DMS114 treated with DMSO at 0.1 percent for 48 hours (cell line): Measurements from ENCODE around the gene CADM2.
A peak's percentile ranks its signal among the peaks of the same experiment; 100 is the strongest.
"Not testable (repeated sequence)": the region's sequence is repeated elsewhere in the genome, so short reads cannot be mapped to it uniquely, and the experiment has no call there.

Experiments
- DNase-seq: peaks from one replicate; lab custom pipeline; 2025; ENCODE audit not compliant: unreplicated experiment; lab: John Stamatoyannopoulos, UW

CADM2 gene

DNA sequence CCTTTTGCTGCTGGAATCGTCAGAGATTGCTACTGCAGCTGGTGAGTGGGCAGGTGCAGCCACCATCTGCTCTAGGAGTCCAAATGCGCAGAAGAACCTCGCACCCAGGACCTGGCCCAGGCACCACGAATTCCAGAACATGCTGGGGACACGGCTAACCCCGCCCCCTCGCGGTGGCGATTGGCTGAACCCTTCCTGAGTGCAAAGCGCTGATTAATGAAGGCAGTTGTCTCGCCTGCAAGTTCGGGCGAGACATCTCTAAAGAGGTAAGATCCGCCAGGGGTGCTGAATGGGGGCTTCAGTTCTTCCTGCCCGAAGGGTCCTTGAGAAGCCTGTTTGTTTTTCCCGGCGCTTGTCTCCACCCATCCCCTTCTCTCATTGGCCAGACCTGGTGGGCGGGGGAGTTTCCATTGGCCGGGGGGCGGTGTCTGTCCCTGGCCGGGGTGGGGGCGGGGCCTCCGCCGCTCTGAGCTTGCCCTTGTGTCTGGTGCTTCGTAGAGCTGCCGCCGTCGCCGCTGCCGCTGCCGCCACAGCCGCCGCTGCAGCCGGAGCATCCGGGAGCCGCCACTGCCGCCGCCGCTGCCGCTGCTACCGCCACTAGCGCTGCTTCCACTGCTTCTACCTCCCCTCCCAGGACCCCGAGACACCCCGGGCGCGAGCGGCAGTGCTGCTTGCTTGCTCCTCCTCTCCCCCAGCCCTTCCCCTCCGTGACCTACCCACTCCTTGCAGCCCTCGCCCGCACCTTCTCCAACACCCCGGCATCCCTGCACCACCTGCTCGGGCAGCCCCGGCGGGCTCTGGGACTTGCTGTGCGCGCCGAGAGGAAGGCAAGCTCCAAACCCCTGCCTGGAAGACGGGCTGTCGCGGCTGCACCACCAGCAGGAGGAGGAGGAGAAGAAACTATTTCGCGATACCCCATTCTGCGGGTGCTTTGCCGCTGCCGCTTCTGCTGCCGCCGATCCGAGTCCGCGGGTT lies at the start of gene CADM2:
Gene CADM2, plus strand, starts transcription at position 495 of the 975 bp plus-strand sequence.
- DNase-seq, result peak; percentile 33

DNA sequence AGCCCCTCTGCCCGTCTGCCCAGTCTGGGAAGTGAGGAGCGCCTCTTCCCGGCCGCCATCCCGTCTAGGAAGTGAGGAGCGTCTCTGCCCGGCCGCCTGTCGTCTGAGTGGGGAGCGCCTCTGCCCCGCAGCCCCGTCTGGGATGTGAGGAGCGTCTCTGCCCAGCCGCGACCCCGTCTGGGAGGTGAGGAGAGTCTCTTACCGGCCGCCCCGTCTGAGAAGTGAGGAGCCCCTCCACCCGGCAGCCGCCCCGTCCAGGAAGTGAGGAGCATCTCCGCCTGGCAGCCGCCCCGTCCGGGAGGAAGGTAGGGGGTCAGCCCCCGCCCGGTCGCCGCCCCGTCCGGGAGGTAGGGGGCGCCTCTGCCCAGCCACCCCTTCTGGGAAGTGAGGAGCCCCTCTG lies 40.2 kb upstream of the CADM2 start:
- DNase-seq, result not testable (repeated sequence)

GRCh38 chr3:84922682-84923081 lies 36.1 kb upstream of the CADM2 start:
- no peak for DNase-seq

- DNase-seq, result no peak
Measured at GRCh38 chr3:84925571-84925970, 33.2 kb upstream of the CADM2 start.

GRCh38 chr3:84943379-84943778 lies 15.4 kb upstream of the CADM2 start:
- DNase-seq, result no peak

GRCh38 chr3:84946240-84946639 lies 12.5 kb upstream of the CADM2 start:
- no peak for DNase-seq

- DNase-seq, result no peak
Measured at GRCh38 chr3:84959470-84960271, 882 bp downstream of the CADM2 start.

GRCh38 chr3:84960581-84960980 lies 1.8 kb downstream of the CADM2 start:
- no peak for DNase-seq

DNA sequence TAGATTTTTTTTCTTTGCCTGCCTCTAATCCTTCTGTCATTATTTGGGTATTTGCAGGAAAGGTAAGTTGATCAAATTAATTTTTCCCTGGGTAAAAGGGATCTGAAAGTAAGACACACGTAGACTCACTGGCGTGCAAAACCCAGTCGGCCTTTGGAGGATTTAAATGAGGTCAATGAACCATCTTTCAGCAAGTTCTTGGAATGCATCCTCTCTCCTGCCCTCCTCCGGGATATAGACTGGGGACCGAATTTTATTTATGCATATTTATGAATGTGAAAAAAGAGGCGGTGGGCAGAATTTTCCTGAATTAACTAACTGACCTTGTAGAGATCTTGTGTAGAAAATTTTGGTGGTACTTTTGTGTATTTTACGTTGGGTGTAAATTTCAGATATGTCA lies 2.2 kb downstream of the CADM2 start:
- DNase-seq, result no peak

GRCh38 chr3:84961521-84962255 lies 2.9 kb downstream of the CADM2 start:
- DNase-seq, result no peak

DNA sequence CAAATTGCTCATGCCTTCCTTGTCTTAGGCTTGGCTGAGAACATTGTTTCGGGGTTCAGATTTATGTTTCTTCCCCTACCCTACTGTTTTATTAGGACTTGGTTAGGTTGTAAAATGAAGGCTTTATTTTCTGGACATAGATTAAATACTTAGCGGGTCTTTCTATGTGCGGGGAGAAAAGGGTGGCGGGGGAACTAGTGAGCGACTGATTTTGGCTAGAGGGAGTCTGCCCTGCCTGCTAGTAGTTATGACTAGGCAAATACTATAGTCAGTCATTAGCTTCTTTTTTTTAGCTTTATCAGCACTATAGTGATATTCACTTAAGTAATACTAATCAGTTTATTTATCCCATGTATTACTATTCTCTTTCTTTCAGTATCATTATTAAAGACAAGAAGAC lies 3.6 kb downstream of the CADM2 start:
- no peak for DNase-seq

GRCh38 chr3:84963137-84963536 lies 4.3 kb downstream of the CADM2 start:
- no peak for DNase-seq

DNA sequence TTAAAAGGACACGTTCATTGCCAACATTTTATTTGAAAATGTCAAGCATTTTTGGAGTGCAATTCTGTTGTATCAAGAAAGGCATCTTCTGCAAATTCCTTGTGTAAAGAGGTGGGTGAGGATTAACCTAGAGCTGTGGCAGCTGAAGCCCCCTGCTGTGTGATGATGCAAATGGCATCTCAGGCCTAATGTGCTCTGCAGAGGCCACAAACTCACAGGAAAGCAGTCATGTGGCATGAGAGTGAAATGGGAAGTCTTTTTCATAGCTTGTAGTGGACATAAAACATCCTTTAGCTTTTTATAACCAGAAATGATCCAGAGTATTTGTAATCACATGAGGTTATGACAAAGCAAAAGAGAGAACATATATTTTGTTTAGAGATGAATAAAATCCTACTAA lies 6.4 kb downstream of the CADM2 start:
- peak; percentile 39 for DNase-seq

DNA sequence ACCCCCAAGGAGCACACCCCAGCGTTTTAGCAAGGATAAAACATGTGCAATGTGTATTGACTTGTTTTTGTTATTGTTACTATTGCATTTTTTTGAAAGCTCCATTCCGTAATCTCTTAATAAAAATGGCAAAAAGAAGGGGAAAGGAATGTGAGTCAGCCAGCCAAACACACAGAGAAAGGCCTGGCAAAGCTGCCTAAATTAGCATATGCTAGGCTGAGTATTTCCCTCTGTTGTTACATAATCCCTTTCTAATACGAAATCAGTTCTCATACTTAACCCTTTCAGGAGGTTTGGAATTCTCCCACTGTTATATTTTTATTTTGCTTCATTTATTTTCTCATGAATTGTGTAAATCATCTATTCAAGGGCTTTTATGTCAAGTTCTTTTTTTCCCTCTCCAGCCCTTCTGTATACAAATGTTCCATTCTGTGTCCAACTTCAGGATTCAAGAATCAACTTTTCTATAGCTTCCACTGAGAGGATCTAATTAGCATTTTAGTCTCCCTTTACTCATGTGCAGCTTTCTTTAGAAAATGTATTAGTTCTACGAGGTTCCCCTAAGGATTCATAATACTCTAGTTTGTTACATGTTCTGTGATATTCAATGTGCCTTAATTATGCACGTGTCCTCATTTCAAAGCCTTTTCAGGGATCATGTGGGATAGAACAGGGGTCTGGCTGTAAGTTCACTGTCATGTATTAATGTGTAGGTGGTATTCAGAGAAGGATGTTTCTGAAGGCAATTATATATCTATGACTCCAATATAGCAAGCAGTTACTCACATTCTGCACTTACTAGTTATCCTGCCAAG lies 9.2 kb downstream of the CADM2 start:
- DNase-seq, result peak; percentile 29

- DNase-seq, result no peak
Measured at GRCh38 chr3:84968701-84969235, 10.0 kb downstream of the CADM2 start.

GRCh38 chr3:84974347-84974746 lies 15.6 kb downstream of the CADM2 start:
- DNase-seq, result no peak

DNA sequence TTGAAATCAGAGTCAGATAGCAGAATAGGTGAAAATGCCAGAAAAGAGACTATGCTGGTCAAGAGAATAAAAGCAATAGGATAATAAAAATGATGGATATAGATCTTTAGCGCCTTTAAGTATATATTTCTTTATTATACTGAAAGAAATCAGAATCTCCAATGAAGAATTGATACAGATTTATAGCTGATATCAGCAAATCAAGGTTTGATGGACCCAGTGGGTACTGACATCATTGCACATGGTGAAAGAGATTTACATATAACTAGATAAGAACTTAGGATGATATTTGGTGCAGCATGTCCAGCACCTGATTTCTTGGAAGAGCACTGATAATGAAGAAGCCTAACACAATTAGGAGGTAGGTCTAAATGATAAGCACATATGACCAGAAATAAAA lies 18.2 kb downstream of the CADM2 start:
- no peak for DNase-seq

DNA sequence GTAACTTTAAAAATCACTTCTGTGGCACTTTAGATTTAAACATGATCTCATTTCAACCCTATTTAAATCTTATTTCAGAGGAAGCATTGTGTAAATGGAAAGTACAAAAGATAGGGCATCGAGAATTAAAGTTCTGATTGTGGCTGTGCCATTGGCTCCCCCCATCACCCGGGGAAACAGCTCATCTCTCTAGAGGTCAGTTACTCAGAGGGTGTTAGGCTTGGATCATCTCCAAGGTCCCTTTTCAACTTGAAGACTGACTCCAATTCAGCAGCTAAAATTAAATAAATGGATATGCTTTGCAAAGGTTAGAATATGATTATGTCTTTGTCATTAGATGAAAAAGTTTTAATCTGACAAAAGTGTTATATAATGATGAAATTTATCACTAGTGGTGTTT lies 20.1 kb downstream of the CADM2 start:
- no peak for DNase-seq

DNA sequence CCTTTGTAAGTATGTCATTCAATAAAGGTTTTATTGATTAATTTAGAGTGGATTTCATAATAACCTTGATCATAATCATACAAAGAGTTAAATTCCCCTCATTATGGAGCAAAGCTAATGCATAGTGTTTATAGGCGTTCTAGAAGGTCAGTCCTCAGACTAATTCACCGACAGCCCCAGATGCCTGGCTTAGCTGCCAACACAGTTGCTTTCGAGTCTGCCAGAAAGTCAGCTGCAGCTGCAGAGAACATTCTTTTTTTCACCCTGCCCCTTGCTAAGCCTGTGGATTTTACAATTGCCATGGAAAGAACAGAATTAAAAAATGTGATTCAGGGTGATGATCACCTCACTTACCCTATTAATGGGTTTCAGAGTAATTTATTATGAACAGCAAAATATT lies 21.2 kb downstream of the CADM2 start:
- no peak for DNase-seq

- no peak for DNase-seq
Measured at GRCh38 chr3:84980456-84980855, 21.7 kb downstream of the CADM2 start.
